ENCODE data around the gene SLC1A1. TPM values are rescaled to one million over a fixed set of nuclear protein-coding genes. Genes with fewer than 3 reads are reported as not detected.

The SLC1A1 gene
- total and polyA plus RNA-seq, 4 donors, result 0.33 to 86.0 (median 33.2) TPM

DNA sequence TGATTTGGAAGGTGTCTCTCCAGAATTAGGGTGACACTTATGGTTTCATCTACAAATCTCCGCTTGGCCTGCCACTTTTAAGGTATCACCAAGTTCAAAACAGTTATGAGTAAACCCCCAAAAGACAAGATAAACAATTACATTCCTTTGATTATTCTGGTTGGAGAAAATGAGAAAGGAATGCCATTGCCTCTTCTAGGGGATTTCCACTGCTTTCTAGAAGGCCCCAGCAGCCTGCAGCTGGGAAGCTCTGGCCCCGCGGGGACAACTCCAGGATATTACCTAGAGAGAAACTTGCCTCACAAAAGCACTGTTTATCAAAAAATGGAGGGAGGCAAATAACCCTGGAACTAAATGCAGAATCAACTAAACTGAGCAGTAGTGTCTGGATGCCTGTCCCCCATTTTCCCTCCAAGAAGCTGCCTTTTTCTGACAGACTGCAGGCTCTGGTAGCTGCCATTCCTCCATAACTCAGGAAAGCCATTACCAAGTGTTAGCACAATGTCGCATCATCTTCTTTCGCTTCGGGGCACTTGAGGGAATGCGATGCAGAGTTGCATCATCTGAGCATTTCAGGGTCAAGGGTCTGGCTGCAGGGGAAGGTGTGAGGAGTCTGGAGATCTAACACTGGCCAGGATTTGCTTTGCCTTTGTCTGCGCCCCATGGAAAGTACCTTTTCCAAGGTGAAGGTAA is 100.3 kb downstream of the SLC1A1 start:
- TF ChIP-seq EGR1 (IDR thresholded peaks at IDR 0.05; ENCODE audit: low read depth in 2 of 2) (no peak), NR2F2 (IDR thresholded peaks at IDR 0.05) (no peak), HNF4A (conservative IDR thresholded peaks at IDR 0.05) (no peak), HNF4G (IDR thresholded peaks at IDR 0.05) (no peak), SP1 (IDR thresholded peaks at IDR 0.05) (no peak), YY1 (IDR thresholded peaks at IDR 0.05) (no peak), GABPA (IDR thresholded peaks at IDR 0.05 in 1 of 2, conservative IDR thresholded peaks at IDR 0.05 in 1 of 2) (no peak), FOXA2 (IDR thresholded peaks at IDR 0.05) (no peak), RAD21 (IDR thresholded peaks at IDR 0.05) (no peak), RXRA (IDR thresholded peaks at IDR 0.05) (no peak), FOXA1 (IDR thresholded peaks at IDR 0.05) (no peak), TAF1 (conservative IDR thresholded peaks at IDR 0.05) (no peak), JUND (IDR thresholded peaks at IDR 0.05) (no peak)
- TF ChIP-seq, protein P1, sequence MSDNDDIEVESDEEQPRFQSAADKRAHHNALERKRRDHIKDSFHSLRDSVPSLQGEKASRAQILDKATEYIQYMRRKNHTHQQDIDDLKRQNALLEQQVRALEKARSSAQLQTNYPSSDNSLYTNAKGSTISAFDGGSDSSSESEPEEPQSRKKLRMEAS (IDR thresholded peaks at IDR 0.05), result no peak
- TF ChIP-seq, protein P2, sequence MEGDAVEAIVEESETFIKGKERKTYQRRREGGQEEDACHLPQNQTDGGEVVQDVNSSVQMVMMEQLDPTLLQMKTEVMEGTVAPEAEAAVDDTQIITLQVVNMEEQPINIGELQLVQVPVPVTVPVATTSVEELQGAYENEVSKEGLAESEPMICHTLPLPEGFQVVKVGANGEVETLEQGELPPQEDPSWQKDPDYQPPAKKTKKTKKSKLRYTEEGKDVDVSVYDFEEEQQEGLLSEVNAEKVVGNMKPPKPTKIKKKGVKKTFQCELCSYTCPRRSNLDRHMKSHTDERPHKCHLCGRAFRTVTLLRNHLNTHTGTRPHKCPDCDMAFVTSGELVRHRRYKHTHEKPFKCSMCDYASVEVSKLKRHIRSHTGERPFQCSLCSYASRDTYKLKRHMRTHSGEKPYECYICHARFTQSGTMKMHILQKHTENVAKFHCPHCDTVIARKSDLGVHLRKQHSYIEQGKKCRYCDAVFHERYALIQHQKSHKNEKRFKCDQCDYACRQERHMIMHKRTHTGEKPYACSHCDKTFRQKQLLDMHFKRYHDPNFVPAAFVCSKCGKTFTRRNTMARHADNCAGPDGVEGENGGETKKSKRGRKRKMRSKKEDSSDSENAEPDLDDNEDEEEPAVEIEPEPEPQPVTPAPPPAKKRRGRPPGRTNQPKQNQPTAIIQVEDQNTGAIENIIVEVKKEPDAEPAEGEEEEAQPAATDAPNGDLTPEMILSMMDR (IDR thresholded peaks at IDR 0.05; ENCODE audit: low read depth, low read length, missing input control), result no peak
- TF ChIP-seq, protein P3, sequence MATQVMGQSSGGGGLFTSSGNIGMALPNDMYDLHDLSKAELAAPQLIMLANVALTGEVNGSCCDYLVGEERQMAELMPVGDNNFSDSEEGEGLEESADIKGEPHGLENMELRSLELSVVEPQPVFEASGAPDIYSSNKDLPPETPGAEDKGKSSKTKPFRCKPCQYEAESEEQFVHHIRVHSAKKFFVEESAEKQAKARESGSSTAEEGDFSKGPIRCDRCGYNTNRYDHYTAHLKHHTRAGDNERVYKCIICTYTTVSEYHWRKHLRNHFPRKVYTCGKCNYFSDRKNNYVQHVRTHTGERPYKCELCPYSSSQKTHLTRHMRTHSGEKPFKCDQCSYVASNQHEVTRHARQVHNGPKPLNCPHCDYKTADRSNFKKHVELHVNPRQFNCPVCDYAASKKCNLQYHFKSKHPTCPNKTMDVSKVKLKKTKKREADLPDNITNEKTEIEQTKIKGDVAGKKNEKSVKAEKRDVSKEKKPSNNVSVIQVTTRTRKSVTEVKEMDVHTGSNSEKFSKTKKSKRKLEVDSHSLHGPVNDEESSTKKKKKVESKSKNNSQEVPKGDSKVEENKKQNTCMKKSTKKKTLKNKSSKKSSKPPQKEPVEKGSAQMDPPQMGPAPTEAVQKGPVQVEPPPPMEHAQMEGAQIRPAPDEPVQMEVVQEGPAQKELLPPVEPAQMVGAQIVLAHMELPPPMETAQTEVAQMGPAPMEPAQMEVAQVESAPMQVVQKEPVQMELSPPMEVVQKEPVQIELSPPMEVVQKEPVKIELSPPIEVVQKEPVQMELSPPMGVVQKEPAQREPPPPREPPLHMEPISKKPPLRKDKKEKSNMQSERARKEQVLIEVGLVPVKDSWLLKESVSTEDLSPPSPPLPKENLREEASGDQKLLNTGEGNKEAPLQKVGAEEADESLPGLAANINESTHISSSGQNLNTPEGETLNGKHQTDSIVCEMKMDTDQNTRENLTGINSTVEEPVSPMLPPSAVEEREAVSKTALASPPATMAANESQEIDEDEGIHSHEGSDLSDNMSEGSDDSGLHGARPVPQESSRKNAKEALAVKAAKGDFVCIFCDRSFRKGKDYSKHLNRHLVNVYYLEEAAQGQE (IDR thresholded peaks at IDR 0.05), result no peak
- TF ChIP-seq, protein P4, sequence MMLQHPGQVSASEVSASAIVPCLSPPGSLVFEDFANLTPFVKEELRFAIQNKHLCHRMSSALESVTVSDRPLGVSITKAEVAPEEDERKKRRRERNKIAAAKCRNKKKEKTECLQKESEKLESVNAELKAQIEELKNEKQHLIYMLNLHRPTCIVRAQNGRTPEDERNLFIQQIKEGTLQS (IDR thresholded peaks at IDR 0.05), result no peak
- TF ChIP-seq, protein P5, sequence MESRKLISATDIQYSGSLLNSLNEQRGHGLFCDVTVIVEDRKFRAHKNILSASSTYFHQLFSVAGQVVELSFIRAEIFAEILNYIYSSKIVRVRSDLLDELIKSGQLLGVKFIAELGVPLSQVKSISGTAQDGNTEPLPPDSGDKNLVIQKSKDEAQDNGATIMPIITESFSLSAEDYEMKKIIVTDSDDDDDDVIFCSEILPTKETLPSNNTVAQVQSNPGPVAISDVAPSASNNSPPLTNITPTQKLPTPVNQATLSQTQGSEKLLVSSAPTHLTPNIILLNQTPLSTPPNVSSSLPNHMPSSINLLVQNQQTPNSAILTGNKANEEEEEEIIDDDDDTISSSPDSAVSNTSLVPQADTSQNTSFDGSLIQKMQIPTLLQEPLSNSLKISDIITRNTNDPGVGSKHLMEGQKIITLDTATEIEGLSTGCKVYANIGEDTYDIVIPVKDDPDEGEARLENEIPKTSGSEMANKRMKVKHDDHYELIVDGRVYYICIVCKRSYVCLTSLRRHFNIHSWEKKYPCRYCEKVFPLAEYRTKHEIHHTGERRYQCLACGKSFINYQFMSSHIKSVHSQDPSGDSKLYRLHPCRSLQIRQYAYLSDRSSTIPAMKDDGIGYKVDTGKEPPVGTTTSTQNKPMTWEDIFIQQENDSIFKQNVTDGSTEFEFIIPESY (IDR thresholded peaks at IDR 0.05), result no peak
- H3K4me1 ChIP-seq (ENCODE audit: control insufficient read depth in 4 of 4, insufficient read depth in 4 of 4, low read length in 3 of 4), result peaks cover 5 to 36% (median 10%) of the 10 kb centered on the region in 4 donors
- no peaks in the 10 kb centered on the region for H3K36me3 ChIP-seq (ENCODE audit: control insufficient read depth in 4 of 4, insufficient read depth in 3 of 4, low read depth in 1 of 4, low read length in 3 of 4)
- no peak overlapping the region for H3K4me3 ChIP-seq (ENCODE audit: low read depth in 1 of 3, low read length in 3 of 3)
- H3K27me3 ChIP-seq (ENCODE audit: control insufficient read depth in 4 of 4, insufficient read depth in 4 of 4, low read length in 3 of 4), result no peaks in the 10 kb centered on the region
- 84% methylated on average over 8 of the region's 8 CpGs for WGBS
- DNase-seq (ENCODE audit: low spot score), result no peak
- peak overlapping the region; percentile 22 to 70 for H3K27ac ChIP-seq (ENCODE audit: low read depth in 1 of 2, low read length in 2 of 2)
- H3K9me3 ChIP-seq (ENCODE audit: control insufficient read depth in 4 of 4, low read length in 3 of 4), result no peaks in the 10 kb centered on the region
- H3K9ac ChIP-seq (ENCODE audit: low read depth in 1 of 2, low read length in 2 of 2), result no peak overlapping the region
